Omental fat pad (tissue), 4 donors: Measurements from ENCODE around the gene AAMDC. TPM values are rescaled to one million over a fixed set of nuclear protein-coding genes. Genes with fewer than 3 reads are reported as not detected.
"Not testable (repeated sequence)": the region's sequence is repeated elsewhere in the genome, so short reads cannot be mapped to it uniquely, and the experiment has no call there.

Source experiments
- ATAC-seq: fragments of 150-250 bp; one replicate; pipeline ENCODE4 v1.9.1; 2016; ENCODE audit warnings: mild to moderate bottlenecking, moderate library complexity; ENCODE audit not compliant: low FRiP score
- DNase-seq: peaks from one replicate; pipeline ENCODE4 v3.0.0-alpha.2; 2019; ENCODE audit warnings: low spot score
- small RNA-seq: library from RNA; depleted of rRNA; stranded (forward); fragments of <200 nt; gene quantifications from one replicate; pipeline ENCODE3, GENCODE V24; 2016
- total RNA-seq, 4 donors: library from RNA; depleted of rRNA; stranded (reverse); fragments of >200 nt; gene quantifications; one replicate each; pipeline ENCODE4 v1.1.0, GENCODE V29; 2016
- TF ChIP-seq, protein P1 (sequence below), 3 donors: fragments of 450-650 bp; IDR thresholded peaks; one replicate each; pipeline ENCODE4 v1.5.1; 2016 to 2017; ENCODE audit warnings: antibody characterized with exemption in 3 of 3, mild to moderate bottlenecking in 3 of 3, moderate library complexity in 2 of 3

Gene AAMDC
- total RNA-seq, 4 donors from 2014 or later: 10.4 to 47.6 (median 37.7) TPM

DNA sequence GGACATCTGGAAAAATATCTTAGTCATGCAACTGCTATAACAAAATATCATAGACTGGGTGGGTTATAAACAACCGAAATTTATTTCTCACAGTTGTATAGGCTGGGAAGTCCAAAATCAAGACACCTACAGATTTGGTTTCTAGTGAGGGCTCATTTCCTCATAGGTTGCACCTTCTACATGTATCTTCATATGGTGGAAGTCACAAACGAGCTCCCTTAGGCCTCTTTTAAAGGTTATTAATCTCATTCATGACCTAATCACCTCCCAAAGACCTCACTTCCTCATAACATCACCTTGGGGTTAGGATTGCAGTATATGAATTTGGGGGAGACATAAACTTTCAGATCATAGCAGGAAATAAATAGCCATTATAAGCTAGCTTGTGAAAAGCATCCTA is 88.3 kb downstream of the AAMDC start:
- TF ChIP-seq, protein P1, sequence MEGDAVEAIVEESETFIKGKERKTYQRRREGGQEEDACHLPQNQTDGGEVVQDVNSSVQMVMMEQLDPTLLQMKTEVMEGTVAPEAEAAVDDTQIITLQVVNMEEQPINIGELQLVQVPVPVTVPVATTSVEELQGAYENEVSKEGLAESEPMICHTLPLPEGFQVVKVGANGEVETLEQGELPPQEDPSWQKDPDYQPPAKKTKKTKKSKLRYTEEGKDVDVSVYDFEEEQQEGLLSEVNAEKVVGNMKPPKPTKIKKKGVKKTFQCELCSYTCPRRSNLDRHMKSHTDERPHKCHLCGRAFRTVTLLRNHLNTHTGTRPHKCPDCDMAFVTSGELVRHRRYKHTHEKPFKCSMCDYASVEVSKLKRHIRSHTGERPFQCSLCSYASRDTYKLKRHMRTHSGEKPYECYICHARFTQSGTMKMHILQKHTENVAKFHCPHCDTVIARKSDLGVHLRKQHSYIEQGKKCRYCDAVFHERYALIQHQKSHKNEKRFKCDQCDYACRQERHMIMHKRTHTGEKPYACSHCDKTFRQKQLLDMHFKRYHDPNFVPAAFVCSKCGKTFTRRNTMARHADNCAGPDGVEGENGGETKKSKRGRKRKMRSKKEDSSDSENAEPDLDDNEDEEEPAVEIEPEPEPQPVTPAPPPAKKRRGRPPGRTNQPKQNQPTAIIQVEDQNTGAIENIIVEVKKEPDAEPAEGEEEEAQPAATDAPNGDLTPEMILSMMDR (IDR thresholded peaks at IDR 0.05): no peak
- ATAC-seq: no peak
- no peak for DNase-seq

DNA sequence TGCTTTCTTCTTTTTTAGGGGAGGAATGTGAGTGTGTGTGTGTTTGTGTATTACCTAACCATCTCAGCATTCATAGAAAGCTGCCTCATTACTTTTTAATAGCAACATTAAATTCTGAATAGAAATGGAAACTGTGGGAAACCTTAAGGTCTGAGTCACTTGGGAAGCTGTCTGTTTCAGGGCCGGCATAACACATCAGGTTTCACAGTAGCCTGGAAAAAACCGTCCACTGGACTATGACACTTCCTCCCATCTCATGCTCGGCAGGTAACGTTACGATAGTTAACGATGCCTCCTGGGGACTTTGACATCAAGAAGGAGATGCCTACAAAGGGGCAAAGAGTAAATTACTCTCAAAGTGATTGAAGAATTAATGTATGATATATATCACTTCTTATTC is 89.9 kb downstream of the AAMDC start:
- ATAC-seq, DNase-seq: not testable (repeated sequence)

DNA sequence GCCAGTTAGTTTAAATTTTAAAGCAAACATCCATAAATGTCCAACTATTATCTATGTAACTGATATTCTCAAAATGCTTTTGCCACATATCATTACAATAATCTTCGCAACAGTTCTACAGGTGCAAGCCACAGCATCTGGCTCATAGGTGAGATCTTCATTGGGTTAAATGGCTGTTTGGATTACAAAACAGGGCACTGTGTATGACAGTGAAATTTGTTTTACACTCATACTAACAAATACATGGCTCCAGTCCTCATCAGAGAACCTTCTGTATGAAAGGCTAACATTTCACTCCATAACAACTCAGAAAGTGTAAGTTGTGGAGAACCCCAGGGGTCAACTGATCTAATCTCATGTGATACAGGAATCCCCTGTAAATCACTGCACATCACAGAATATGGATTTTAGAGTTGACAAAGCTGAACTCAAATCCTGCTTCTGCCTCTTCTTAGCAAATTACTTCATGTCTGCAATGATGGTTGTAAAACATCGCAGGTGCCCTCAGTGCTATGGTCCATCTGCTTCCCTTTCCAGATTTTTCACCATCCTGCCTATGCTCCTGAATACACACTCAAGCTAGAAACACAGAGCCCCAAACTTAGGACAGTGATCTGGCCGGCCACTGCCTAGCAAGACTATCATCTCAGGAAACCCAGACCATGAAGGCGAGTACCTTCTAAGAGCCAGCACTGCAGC is 92.8 kb downstream of the AAMDC start:
- not testable (repeated sequence) for DNase-seq, ATAC-seq

DNA sequence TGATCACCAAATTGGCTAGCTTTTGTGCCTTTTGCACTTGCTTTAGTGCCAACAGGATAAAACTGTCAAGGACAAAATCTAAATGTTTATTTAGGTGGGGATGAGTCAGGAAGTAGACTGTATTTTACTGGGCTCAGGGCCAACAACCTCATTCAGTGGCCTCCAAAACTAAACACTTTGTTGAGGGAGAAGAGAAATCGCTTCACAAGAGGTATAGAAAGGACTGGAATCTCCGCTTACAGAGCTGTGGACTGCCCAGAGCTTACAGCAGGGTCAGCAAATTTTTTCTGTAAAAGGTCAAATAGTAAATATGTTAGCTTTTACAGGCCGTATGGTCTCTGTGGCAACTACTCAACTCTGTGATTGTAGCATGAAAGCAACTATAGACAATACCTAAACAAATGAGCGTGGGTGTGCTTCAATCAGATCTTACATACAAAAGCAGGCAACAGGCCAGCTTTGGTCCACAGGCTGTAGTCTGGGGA is 93.4 kb downstream of the AAMDC start:
- not testable (repeated sequence) for ATAC-seq, DNase-seq

DNA sequence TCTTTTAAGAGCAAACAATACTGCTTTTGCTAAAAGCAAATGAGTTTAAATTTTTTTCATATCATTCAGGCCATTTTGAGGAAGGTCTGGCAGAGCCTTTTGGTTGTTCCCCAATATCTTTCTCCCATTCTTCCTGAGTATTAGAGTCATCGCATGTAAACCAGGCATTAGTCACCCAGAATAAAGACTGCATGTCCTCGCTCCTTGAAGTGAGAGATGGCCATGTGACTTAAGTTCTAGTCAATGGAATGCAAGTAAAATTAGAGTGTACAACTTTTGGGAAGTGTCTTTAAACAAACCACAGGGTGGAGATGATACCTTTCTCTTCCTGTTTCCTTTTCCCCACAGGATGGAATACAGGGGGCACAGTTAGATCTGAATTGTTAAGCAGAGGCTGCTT is 96.8 kb downstream of the AAMDC start:
- not testable (repeated sequence) for ATAC-seq, DNase-seq

Small RNA genes lying within 50 kb of the gene (small RNA-seq; reads per million reads assigned to genes)
- gene AP002812.4: not detected

Other genes starting within 250 kb of the AAMDC start
- gene AQP11, start 231.2 kb upstream of the AAMDC start, total RNA-seq: 1 to 10 TPM in 2 of 4 donors, under 1 TPM in 2; 0.47 to 1.7 (median 0.93) TPM
- 100 to 1,000 TPM in 1 of 4 donors, 10 to 100 TPM in 3; 34.7 to 104 (median 75.5) TPM for gene CLNS1A, start 183.3 kb upstream of the AAMDC start, total RNA-seq
- 10 to 100 TPM; 42.2 to 60.7 (median 46.6) TPM for gene RSF1, start 422 bp upstream of the AAMDC start, total RNA-seq
- 10 to 100 TPM; 22.5 to 43.2 (median 28.7) TPM for gene INTS4, start 173.5 kb downstream of the AAMDC start, total RNA-seq
- gene KCTD14, start 202.1 kb downstream of the AAMDC start, total RNA-seq: 1 to 10 TPM; 3.5 to 8.4 (median 6.2) TPM
- gene THRSP, start 242.7 kb downstream of the AAMDC start, total RNA-seq: 100 to 1,000 TPM in 1 of 4 donors, 10 to 100 TPM in 3; 12.7 to 119 (median 15.6) TPM